ENCODE measurements around the gene PCDHA8.
"Not testable (repeated sequence)": the region's sequence is repeated elsewhere in the genome, so short reads cannot be mapped to it uniquely, and the experiment has no call there.

The PCDHA8 gene

GRCh38 chr5:140827704-140828361, 13.2 kb upstream of the PCDHA8 start, which contains the start of gene PCDHA6:
Gene PCDHA6, plus strand, starts transcription at chr5:140827960. Its CDS starts 132 bp downstream, at chr5:140828092.
- DNase-seq (ENCODE audit: low spot score): no peak

- no peak for DNase-seq (ENCODE audit: low spot score)
These were observed 12.6 kb upstream of the PCDHA8 start for GRCh38 chr5:140828362-140828737.

- DNase-seq (ENCODE audit: low spot score): not testable (repeated sequence)
These were observed 11.2 kb upstream of the PCDHA8 start for GRCh38 chr5:140829511-140830501.

GRCh38 chr5:140833993-140834392, 7.0 kb upstream of the PCDHA8 start, which contains the start of gene PCDHA7:
Gene PCDHA7, plus strand, starts transcription at chr5:140834269. Its CDS starts 115 bp downstream, at chr5:140834384.
- no peak for DNase-seq (ENCODE audit: low spot score)

GRCh38 chr5:140834439-140835008, 6.5 kb upstream of the PCDHA8 start:
- not testable (repeated sequence) for DNase-seq (ENCODE audit: low spot score)

GRCh38 chr5:140835622-140836510, 5.1 kb upstream of the PCDHA8 start:
- no peak for DNase-seq (ENCODE audit: low spot score)

GRCh38 chr5:140842798-140843733, 2.1 kb downstream of the PCDHA8 start:
- no peak for DNase-seq (ENCODE audit: low spot score)

- DNase-seq (ENCODE audit: low spot score): not testable (repeated sequence)
These were observed 7.4 kb downstream of the PCDHA8 start, which contains the start of gene PCDHA9 for GRCh38 chr5:140848139-140849102. Gene PCDHA9, plus strand, starts transcription at chr5:140848382. Its CDS starts 114 bp downstream, at chr5:140848496.

- DNase-seq (ENCODE audit: low spot score): not testable (repeated sequence)
These were observed 9.0 kb downstream of the PCDHA8 start for GRCh38 chr5:140849831-140850634.

- DNase-seq (ENCODE audit: low spot score): no peak
These were observed 15.0 kb downstream of the PCDHA8 start, which contains the start of gene PCDHA10 for GRCh38 chr5:140855772-140856674. Gene PCDHA10, plus strand, starts transcription at chr5:140855897. Its CDS starts 152 bp downstream, at chr5:140856049.

- DNase-seq (ENCODE audit: low spot score): no peak
These were observed 16.4 kb downstream of the PCDHA8 start for GRCh38 chr5:140857177-140857986.

- DNase-seq (ENCODE audit: low spot score): no peak
These were observed 16.9 kb downstream of the PCDHA8 start for GRCh38 chr5:140857987-140858240.

- no peak for DNase-seq (ENCODE audit: low spot score)
These were observed 21.7 kb downstream of the PCDHA8 start for GRCh38 chr5:140862441-140863295.

GRCh38 chr5:140868721-140869554, 28.0 kb downstream of the PCDHA8 start, which contains the start of gene PCDHA11:
Gene PCDHA11, plus strand, starts transcription at chr5:140868957. Its CDS starts 147 bp downstream, at chr5:140869104.
- no peak for DNase-seq (ENCODE audit: low spot score)

All from hematopoietic multipotent progenitor cell treated with erythropoietin and hydrocortisone succinate and interleukin-3 and kit ligand, for 17 days (in vitro differentiated cells).